GM19395 (cell line): ENCODE measurements around the gene CYFIP1.

Source experiments
- ATAC-seq: cut with Tn5 transposase; IDR thresholded peaks from one replicate; pipeline ENCODE4 v1.9.1; 2021; ENCODE audit warnings: mild to moderate bottlenecking, moderate library complexity; ENCODE audit not compliant: unreplicated experiment

The CYFIP1 gene

DNA sequence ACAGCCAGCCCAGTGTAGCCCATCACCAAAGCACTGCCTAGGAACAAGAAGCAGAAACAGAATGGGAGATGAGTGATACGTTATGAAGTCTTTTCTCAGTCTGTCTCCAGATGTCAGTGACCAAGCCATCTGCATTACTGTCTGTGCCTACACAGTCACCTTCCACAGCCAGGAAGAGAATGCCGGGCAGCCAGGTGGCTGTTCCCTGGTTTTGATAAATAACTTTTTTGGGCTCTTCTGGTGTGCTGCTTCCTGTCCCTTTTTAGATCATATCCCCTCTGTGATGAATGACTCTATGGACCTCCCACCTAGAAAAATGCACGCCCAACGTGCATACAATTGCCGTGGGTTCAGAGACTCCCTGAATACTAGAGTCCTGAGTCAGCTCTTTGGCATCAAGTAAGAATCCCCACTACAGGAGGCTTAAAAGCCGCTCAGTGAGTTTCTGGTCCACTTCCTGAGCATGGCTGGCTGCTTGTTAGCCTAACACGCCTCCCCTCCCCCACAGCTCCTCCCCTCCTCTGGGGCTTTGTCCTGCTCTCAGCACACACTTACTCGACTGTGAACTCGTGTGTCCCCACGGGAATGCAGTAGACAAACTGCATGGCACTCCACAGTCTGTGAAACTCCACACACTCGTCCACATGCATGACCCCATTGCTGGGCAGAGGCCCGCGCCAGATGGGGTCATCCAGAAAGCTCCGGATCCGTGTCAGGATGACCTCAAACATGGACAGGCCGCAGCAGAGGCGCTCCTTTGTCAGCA is 107.0 kb downstream of the CYFIP1 start:
- ATAC-seq: no peak

DNA sequence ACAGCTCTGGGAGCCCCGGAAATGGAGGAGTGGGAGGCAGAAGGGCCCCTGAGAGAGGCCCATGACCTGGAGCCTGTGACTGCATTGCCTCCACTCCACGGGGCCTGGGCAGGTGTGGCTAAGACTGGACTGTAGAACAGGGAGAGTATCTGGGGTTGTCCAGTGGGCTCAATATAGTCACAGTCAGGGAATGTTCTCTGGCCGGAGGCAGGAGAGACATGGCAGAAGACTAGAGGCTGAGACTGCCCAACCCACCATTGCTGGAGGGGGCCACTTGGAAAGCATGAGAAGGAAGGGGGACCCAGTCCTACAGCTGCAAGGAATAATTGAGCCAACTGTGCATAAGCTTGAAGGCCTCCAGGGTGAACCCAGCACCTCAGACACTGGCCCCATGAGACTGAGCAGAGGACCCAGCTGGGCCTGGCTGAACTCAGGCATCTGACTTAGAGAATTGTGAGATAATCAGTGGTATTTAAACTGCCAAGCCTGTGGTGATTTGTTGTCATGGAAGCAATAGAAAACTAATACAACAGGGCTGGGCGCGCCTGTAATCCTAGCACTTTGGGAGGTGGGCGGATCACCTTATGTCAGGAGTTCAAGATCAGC is 108.6 kb downstream of the CYFIP1 start:
- ATAC-seq: no peak

DNA sequence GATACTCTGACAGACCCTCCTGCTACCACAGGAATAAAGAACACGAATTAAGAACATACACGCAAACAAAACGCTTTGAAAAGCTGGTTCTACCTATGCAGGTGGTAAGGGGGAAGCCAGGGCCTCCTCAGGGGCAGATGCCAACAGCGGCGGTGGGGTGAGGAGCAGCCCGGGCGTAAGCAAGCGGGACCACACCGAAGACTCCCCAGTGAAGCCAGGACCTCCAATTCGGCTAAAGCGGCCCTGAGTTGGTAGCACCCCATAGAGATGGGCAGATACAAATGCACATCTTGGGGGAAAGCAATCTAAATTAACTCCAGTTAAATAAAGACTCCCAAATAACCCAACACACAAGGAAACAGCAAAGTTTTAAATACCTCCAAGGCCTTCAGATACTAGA is 109.3 kb downstream of the CYFIP1 start:
- ATAC-seq: no peak

DNA sequence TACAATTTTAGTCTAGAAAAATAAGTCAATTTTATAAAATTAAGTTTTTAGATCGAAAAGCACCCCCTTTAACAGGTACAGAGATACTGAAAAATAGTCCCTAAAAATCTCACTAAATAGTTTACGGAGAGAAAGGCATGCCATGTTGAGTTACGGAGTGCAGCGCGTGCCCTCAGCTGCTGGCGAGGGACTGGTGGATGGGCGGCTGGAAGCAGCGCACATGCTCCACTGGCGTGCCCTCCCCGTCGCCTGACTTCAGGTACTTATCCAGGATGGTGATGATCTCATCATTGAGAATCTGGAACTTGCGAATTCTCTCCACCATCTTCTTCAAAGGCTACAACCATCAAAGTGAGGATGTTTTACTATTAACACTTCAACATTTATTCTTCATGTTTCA is 110.3 kb downstream of the CYFIP1 start:
- ATAC-seq: no peak

DNA sequence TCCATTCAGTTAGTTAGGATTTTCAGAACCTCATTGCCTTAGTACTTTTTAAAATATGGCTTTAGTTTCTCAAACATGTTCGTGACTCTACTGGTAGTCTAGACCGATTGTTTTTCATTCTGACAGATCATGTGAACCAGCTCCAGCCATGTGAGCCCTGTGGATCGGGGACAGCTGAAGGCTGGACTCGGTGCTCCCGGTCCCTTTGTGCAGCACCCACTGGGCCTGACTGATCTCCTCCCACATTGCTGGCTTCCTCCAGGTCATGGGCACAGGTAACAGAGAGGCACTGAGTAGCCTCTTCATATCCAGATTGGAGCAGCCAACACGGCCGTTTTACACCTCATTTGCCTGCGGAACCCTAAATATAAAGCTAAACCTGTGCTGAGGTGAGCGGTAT is 111.2 kb downstream of the CYFIP1 start:
- no peak for ATAC-seq

DNA sequence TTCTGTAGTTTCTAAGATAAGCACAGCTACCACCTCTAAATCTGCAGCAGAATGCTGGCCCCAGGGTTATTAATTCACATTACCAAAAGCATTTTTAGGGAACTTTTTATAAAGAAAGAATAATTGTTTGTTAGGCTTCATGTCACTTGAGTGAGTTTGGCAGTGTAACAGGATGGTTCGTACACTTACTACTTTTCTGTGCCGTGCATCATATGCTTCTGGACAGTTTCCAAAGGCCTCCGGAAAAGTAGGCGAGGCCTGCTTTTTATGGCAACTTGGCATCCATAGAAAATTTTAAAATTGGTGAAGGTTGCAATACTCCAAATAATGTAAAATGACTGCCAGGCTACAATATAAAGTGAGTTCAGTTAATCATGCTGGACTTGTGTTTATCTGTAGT is 111.7 kb downstream of the CYFIP1 start:
- ATAC-seq: no peak

DNA sequence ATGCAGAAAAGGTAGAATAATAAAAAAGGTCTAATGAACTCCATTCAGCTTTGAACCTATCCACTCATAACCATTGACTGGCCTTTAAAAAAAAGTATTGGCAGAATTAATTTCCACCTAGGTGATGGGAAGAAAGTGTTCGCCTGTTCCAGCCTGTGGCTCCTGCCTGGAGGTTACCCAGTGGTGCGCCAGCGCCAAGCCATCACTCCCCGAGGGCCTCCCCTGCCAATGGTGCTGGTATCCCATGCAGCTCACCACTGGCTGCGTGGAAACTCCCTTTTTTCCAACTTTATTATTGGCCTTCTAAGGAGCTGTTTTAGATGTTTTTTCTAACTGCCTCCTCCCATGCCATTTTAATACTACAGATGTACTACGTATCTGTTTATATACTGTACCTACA is 112.3 kb downstream of the CYFIP1 start:
- ATAC-seq: no peak

DNA sequence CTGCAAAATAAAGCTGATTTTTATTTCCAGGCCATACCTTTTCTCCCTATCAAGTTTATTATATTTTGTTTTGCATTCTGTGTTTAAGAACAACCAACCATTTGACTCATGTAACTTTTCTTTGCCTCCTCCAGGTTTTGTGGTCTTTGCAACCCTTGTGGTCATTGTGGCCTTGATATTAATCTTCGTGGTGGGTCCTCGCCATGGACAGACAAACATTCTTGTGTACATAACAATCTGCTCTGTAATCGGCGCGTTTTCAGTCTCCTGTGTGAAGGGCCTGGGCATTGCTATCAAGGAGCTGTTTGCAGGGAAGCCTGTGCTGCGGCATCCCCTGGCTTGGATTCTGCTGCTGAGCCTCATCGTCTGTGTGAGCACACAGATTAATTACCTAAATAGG is 114.1 kb downstream of the CYFIP1 start:
- no peak for ATAC-seq

DNA sequence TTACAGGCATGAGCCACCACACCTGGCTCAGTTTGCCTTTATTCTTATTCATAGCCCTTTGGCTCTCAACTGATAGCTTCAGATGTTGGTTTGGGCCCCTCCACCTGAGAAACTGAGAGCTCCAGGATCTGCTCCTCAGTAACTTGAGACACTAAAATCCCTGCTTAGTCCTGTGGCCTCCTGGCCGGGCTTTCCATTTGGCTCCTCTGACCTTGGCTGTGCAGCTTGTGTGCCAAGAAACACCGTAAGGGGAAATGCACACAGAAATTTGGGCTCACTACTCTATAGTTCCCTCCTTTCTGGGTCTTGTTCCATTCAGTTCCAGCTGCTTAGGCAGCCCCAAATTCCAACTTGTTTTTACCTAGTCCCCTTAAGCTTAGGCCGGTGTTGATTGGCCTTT is 116.8 kb downstream of the CYFIP1 start:
- ATAC-seq: no peak

DNA sequence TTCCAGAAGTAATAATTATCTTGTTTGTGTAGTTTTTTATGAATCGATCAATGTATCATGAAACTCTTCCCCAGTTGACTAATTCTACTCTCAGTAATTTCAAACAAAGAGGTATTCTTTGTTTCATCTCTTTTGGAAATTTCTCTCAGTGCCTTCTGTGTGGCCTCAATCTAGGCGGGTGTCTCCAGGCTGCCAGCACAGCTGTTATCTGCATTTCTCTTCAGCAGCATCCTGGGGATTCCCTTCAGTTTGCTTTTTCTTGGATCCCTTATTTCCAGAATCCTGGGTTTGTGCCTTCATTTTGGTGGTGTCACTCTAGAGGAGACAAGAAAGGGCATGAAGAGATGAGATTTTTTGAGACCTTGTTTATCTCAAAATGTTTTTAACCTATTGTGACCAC is 119.0 kb downstream of the CYFIP1 start:
- no peak for ATAC-seq

DNA sequence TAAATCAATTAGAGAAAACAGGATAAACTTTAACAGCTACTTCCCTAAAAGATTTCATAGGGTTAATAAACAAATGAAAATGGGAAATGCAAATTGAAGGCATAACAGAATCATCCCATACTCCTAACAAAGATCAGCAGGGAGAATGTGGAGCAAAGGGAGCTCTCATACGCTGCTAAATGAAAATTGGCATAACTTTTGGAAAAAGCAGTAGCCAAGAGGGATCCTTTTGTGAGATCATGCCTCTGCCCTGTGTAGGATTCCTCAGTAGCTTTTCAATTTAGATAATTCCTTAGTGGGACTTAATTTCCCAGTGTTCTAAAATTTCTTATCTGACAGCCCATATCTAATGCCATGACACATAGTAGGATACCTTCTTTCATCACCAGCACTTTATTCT is 123.5 kb downstream of the CYFIP1 start:
- no peak for ATAC-seq

DNA sequence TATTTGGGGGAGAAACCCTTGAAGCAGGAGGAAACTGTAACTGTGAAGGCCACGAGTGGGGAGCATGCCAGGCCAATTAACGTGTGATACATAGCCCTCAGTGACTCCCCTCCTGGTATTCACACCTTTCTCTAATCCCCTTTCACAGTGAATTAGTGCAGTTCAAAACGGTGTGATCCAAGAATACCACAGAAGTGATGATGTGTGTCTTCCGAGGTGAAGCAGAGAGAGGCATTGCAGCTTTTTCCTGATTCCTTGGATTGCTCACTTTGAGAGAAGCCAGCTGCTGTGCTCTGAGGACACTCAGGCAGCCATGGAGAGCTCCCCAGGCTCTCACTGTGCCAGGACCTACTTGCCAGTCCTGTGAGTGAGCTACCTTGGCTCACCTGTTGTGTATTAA is 124.4 kb downstream of the CYFIP1 start:
- no peak for ATAC-seq

DNA sequence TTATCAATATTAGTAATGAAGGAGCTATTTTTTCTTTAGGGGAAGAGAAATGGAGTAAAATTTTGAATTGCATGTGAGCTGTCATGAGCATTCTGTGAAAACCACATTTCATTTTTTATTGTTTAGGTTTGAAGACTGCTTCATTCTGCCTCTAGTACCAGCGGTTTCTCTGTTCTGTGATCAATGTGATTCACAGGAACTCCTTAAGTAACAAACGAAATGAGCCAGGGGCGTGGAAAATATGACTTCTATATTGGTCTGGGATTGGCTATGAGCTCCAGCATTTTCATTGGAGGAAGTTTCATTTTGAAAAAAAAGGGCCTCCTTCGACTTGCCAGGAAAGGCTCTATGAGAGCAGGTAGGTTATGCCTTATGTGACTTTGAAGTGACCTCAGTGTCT is 128.7 kb downstream of the CYFIP1 start:
- ATAC-seq: no peak

DNA sequence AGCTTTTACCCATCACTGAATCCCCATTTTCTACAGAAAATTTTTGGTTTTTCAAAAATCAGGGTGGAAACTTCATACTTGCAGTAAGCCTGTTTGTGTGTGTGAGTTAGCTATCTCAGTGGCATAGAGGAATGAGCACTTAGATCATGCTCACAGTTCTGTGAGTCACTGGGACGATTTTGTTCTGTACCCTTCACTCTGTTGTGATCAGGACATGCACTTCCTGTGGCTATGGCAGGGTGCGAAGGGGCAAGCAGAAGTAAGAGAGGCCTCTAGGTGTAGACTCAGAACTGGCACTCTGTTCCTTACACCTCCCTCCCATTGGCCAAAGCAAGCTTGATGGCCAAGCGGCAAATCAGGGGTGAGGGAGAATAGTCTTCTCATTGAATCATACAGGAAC is 130.1 kb downstream of the CYFIP1 start:
- ATAC-seq: no peak

DNA sequence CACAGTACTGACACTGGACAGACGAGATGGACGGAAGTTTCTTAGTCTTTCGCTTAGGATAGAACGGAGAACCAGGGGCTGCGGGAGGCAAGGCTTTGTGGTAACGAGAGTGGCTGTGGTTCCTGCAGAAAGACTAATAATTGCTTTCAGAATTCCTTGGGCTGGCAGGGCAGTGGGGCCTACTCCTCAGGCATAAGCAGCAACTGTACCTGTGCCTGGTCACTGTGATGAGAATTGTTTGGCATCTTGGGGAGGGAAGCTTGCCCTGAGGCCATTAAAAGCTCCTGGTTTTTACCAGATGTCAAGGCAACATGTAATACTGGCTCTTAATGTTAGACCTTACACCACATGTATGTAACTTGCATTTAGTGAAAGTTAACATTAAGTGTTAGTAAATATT is 134.1 kb downstream of the CYFIP1 start:
- no peak for ATAC-seq

DNA sequence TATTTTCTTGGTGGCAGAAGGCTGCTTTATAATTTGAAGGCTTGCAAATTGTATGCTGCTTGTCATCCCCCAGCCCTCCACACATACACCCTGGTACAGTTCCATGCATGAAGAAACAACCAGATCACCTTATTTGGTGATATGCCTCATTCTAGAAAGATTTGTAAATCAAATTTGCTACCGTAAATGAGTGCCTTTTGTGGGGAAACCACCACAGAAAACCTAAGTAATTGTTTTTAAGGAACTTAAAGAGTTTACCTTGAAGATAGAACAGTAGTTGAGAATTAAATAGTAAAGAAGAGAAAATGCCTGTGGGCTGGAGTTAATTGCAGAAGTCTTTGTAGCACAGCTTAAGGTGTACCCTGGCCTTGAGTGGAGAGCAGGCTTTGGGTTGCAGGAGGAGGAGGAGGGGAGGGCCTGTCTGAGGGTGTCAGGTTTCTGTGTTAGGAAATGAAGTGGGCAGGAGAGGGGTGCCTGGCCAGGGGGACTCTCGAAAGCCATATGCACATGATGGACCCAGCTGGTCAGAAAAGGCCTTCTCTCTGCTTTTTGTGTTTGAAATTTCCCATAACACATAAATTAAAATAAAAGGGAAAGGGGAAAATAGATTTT is 134.8 kb downstream of the CYFIP1 start:
- no peak for ATAC-seq

DNA sequence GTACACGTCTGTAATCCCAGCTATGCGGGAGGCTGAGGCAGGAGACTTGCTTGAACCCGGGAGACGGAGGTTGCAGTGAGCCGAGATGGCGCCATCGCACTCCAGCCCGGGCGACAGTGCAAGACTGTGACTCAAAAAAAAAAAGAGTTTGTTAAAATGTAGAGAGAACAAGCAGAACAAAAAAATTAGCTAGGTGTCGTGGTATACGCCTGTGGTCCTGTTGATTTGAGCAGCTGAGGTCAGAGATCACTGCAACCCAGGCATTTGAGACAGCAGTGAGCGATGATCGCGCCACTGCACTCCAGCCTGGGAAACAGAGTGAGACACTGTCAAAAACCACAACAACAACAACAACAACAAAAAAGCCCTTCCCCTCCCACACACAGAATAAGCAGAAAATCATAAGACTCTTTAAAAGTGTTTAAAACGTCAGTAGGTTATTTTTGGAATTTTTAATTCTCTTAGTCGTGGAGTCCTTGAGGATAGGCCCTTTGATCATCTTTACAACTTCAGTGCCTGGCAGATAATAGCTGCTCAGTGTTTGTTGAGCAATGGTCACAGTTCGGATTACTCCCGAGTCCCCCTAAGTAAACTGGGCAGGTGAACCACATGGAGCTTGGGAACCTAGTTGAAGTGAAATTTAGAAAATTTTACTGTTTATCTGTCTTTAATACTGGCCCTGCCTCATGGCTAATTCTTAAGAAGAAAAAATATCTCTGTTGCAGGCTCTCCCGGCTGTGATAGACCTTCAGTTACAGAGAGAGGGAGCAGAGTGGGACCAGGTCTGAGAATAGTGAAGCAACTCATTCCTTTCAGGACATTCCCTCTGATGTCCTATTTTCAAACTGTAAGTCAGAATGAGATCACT is 135.5 kb downstream of the CYFIP1 start:
- ATAC-seq: no peak

DNA sequence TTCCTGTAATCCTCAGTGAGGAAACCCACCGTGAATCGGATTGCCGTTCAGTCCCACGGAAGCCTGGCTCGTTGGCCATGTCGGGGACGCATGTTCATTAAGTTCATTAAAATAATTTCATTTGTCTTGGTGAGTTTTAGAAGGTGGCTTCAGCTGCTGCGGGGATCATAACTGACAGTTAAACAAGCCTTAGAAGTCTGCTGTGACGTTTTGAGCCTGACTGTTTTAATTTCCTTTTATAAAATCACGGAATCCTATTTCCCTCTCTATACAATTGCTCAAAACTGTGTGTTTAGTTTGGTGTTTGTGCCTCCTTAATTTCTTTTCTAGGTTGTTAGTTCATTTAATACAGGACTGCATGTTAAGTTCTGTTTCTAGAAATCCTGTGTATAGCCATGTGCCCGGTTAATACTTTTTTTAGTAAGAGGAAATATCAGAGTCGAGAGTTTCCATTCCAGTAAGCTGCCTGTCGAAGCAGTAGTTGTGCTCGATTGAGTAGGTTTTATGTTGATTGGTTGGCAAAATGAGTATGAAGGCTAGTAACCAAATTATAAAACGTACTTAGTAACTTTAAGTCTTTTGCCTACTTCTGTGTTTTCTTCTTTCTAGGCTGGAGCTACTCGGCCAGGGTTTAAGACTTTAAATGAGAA is 141.0 kb downstream of the CYFIP1 start:
- no peak for ATAC-seq

DNA sequence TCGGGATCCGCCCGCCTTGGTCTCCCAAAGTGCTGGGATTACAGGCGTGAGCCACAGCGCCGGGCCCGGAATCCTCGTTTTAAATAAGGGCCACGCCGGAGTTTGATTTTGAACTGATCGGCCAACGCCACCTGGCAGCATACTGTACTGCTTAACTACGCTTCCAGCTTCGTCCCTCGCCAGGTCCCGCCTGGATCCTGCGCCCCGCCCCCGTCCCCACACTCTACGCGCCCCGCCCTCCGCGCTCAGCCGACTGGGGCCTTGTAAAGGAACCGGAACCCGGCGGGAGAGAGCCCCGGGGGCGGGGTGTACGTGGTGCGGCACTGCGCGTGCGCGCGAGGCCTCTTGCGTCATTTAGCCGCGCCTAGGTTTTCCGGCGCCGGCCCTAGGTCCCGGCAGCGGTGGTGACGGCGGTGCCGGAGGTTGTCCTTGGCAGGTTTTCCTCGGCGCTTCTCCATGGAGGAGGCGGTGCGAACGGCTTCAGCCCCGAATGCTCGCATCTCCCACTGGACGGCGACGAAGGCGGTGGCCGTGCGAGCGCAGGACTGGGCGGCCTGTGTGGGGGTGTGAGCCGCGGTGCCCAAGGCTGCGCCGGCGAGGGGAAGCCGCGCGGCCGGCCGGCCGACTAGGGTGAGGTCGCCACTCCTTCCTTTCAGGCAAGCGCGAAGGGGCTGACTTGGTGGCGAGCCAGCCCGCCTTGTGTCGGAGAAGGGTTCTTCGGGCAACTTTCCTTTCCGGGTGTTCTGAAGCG is 141.7 kb downstream of the CYFIP1 start, which contains the start of gene NIPA2:
Gene NIPA2 (plus strand): TSS at position 375 of the 751 bp plus-strand sequence. CDS start 13,066 bp downstream, outside the sequence.
- peak; percentile 82 for ATAC-seq

DNA sequence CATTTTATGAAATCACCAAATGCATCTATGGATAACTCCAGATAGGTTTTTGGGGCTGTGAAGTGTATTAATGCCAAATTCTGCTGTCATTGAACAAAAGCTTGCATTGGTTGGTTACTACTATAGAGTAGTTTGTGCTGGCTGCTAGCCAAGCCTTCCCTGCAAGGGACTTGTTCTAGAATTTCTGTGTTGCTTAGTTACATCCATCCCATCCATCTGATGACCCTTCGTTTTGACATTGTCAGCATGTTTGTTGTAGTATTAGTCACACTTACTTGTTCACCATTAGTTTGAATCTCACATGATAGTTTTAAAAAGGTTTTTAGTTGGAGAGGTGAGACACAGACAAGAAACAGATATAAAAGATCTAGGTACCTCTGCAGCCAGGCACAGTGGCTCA is 148.7 kb downstream of the CYFIP1 start:
- ATAC-seq: no peak
